Liver (tissue), 9 donors: ENCODE measurements around the gene GPR25. TPM values are rescaled to one million over a fixed set of nuclear protein-coding genes. Genes with fewer than 3 reads are reported as not detected.

Experiments
- DNase-seq: peaks from one replicate; pipeline ENCODE4 v3.0.0-alpha.2; 2017; ENCODE audit warnings: low spot score
- H3K27ac ChIP-seq, 2 donors: one replicate each; pipeline ENCODE4 v1.7.0; 2013; ENCODE audit warnings: inconsistent platforms in 2 of 2, low read length in 2 of 2, control low read depth in 1 of 2, low read depth in 1 of 2, mild to moderate bottlenecking in 1 of 2
- H3K27me3 ChIP-seq, 4 donors: one replicate each; pipeline versions ENCODE4 v1.6.1 to v1.7.0; 2013; ENCODE audit warnings: low read length in 3 of 4, inconsistent platforms in 1 of 4, mild to moderate bottlenecking in 1 of 4, moderate library complexity in 1 of 4; ENCODE audit not compliant: control insufficient read depth in 4 of 4, insufficient read depth in 4 of 4
- H3K36me3 ChIP-seq, 4 donors: one replicate each; pipeline versions ENCODE4 v1.6.1 to v1.7.0; 2013; ENCODE audit warnings: low read length in 3 of 4, mild to moderate bottlenecking in 3 of 4, low read depth in 1 of 4, moderate library complexity in 1 of 4; ENCODE audit not compliant: control insufficient read depth in 4 of 4, insufficient read depth in 3 of 4
- H3K4me1 ChIP-seq, 4 donors: one replicate each; pipeline versions ENCODE4 v1.6.1 to v1.7.0; 2013; ENCODE audit warnings: low read length in 3 of 4, mild to moderate bottlenecking in 3 of 4, moderate library complexity in 1 of 4; ENCODE audit not compliant: control insufficient read depth in 4 of 4, insufficient read depth in 4 of 4
- H3K4me3 ChIP-seq, 3 donors: one replicate each; pipeline versions ENCODE4 v1.6.1 to v1.7.0; 2013; ENCODE audit warnings: low read length in 3 of 3, control low read depth in 1 of 3, low read depth in 1 of 3, mild to moderate bottlenecking in 1 of 3
- H3K9ac ChIP-seq, 2 donors: one replicate each; pipeline ENCODE4 v1.7.0; 2013; ENCODE audit warnings: low read length in 2 of 2, mild to moderate bottlenecking in 2 of 2, moderate library complexity in 2 of 2, control low read depth in 1 of 2, low read depth in 1 of 2
- H3K9me3 ChIP-seq, 4 donors: one replicate each; pipeline versions ENCODE4 v1.6.1 to v1.7.0; 2013; ENCODE audit warnings: low read length in 3 of 4; ENCODE audit not compliant: control insufficient read depth in 4 of 4
- ATF3 ChIP-seq: IDR thresholded peaks from 2 replicates; pipeline ENCODE4 v1.6.1; 2016; ENCODE audit warnings: antibody characterized with exemption
- CTCF ChIP-seq: fragments of 150-350 bp; IDR thresholded peaks from 2 replicates; pipeline ENCODE4 v1.5.1; 2017; ENCODE audit warnings: improper control_type of control experiment, low read depth, low read length; ENCODE audit not compliant: missing input control
- FOXA1 ChIP-seq: IDR thresholded peaks from 2 replicates; pipeline ENCODE4 v1.6.1; 2016; ENCODE audit warnings: antibody characterized with exemption
- FOXA2 ChIP-seq: IDR thresholded peaks from 2 replicates; pipeline ENCODE4 v1.6.1; 2016; ENCODE audit warnings: antibody characterized with exemption
- GABPA ChIP-seq, 2 donors: IDR thresholded peaks in 1 of 2; conservative IDR thresholded peaks in 1 of 2; 2 replicates each; pipeline ENCODE4 v1.6.1; 2016; ENCODE audit warnings: antibody characterized with exemption in 2 of 2, mild to moderate bottlenecking in 1 of 2, moderate library complexity in 1 of 2
- HNF4A ChIP-seq, 2 donors: conservative IDR thresholded peaks; 2 replicates each; pipeline ENCODE4 v1.6.1; 2016; ENCODE audit warnings: antibody characterized with exemption in 2 of 2, mild to moderate bottlenecking in 2 of 2
- HNF4G ChIP-seq: IDR thresholded peaks from 2 replicates; pipeline ENCODE4 v1.6.1; 2016; ENCODE audit warnings: antibody characterized with exemption
- JUND ChIP-seq, 2 donors: IDR thresholded peaks; 2 replicates each; pipeline ENCODE4 v1.6.1; 2016; ENCODE audit warnings: antibody characterized with exemption in 2 of 2
- MAX ChIP-seq: IDR thresholded peaks from 2 replicates; pipeline ENCODE4 v1.6.1; 2016; ENCODE audit warnings: antibody characterized with exemption
- NR2F2 ChIP-seq: IDR thresholded peaks from 2 replicates; pipeline ENCODE4 v1.6.1; 2016; ENCODE audit warnings: antibody characterized with exemption
- RAD21 ChIP-seq, 2 donors: IDR thresholded peaks; 2 replicates each; pipeline ENCODE4 v1.6.1; 2016; ENCODE audit warnings: antibody characterized with exemption in 2 of 2, mild to moderate bottlenecking in 2 of 2
- REST ChIP-seq: IDR thresholded peaks from 2 replicates; pipeline ENCODE4 v1.6.1; 2016; ENCODE audit warnings: antibody characterized with exemption, mild to moderate bottlenecking
- RXRA ChIP-seq, 2 donors: IDR thresholded peaks; 2 replicates each; pipeline ENCODE4 v1.6.1; 2017 to 2018; ENCODE audit warnings: antibody characterized with exemption in 2 of 2, mild to moderate bottlenecking in 1 of 2
- SP1 ChIP-seq: IDR thresholded peaks from 2 replicates; pipeline ENCODE4 v1.6.1; 2018; ENCODE audit warnings: antibody characterized with exemption, mild to moderate bottlenecking
- TAF1 ChIP-seq: conservative IDR thresholded peaks from 2 replicates; pipeline ENCODE4 v1.6.1; 2016; ENCODE audit warnings: antibody characterized with exemption, mild to moderate bottlenecking
- YY1 ChIP-seq: IDR thresholded peaks from 2 replicates; pipeline ENCODE4 v1.6.1; 2016; ENCODE audit warnings: antibody characterized with exemption, mild to moderate bottlenecking
- ZBTB33 ChIP-seq: IDR thresholded peaks from 2 replicates; pipeline ENCODE4 v1.6.1; 2016; ENCODE audit warnings: antibody characterized with exemption
- WGBS: extraction: QIAGEN DNeasy Blood & Tissue Kit; methylation state at CpG from one replicate; pipeline ENCODE4 v1.1.7; 2013; 5-methylcytosine and 5-hydroxymethylcytosine counted together
- polyA plus RNA-seq, 2 donors: library from polyadenylated mRNA; stranded (reverse) in 1 of 2; unstranded in 1 of 2; fragments of 200-250 nt in 1 of 2; fragments of >200 nt in 1 of 2; fragmentation: Nextera tagmentation in 1 of 2; extraction: Ambion mirVana in 1 of 2; gene quantifications; one replicate each; pipeline versions ENCODE4 v1.2.1 to v1.2.3, GENCODE V29; 2013 to 2015
- total RNA-seq, 2 donors: library from RNA; depleted of rRNA; stranded (reverse); fragments of >200 nt; gene quantifications; one replicate each; pipeline ENCODE4 v1.2.3, GENCODE V29; 2014
- donor health status: healthy.
- donor health status: healthy.
- donor health status: healthy.
- donor health status: healthy.
- donor health status: healthy.

GPR25 gene
- total and polyA plus RNA-seq, 4 donors, result 0.08 to 0.13 TPM; not detected in 2

GRCh38 chr1:200880212-200880611 is 7.4 kb downstream of the GPR25 start:
- peaks cover 0 to 4% (median 0%) of the 10 kb centered on the region in 4 donors for H3K27me3 ChIP-seq
- TF ChIP-seq HNF4G, result no peak
- no peak overlapping the region for H3K4me3 ChIP-seq
- H3K27ac ChIP-seq, result no peak overlapping the region
- no peak for DNase-seq
- H3K36me3 ChIP-seq, result no peaks in the 10 kb centered on the region
- H3K4me1 ChIP-seq, result no peaks in the 10 kb centered on the region
- no peak overlapping the region for H3K9ac ChIP-seq
- 81% methylated on average over 3 of the region's 3 CpGs for WGBS
- no peaks in the 10 kb centered on the region for H3K9me3 ChIP-seq

GRCh38 chr1:200883118-200883517 is 10.3 kb downstream of the GPR25 start:
- H3K27me3 ChIP-seq, result peaks cover 0 to 2% (median 0%) of the 10 kb centered on the region in 4 donors
- H3K9ac ChIP-seq, result no peak overlapping the region
- H3K36me3 ChIP-seq, result no peaks in the 10 kb centered on the region
- H3K4me1 ChIP-seq, result peaks cover 0 to under 1% (median under 1%) of the 10 kb centered on the region in 4 donors
- no peak for DNase-seq
- no peak overlapping the region for H3K27ac ChIP-seq
- no peak overlapping the region for H3K4me3 ChIP-seq
- 97% methylated on average over 3 of the region's 3 CpGs for WGBS
- H3K9me3 ChIP-seq, result no peaks in the 10 kb centered on the region
- no peak for TF ChIP-seq TAF1
- TF ChIP-seq JUND (IDR thresholded peaks at IDR 0.05), result no peak
- no peak for TF ChIP-seq SP1
- no peak for TF ChIP-seq ATF3

GRCh38 chr1:200885623-200886402 is 13.0 kb downstream of the GPR25 start:
- no peak overlapping the region for H3K27ac ChIP-seq
- no peak for TF ChIP-seq RAD21 (IDR thresholded peaks at IDR 0.05)
- TF ChIP-seq GABPA (IDR thresholded peaks at IDR 0.05 in 1 of 2, conservative IDR thresholded peaks at IDR 0.05 in 1 of 2), result no peak
- TF ChIP-seq FOXA1, result no peak
- TF ChIP-seq ATF3, result no peak
- TF ChIP-seq TAF1, result no peak
- no peak for TF ChIP-seq MAX
- TF ChIP-seq HNF4G, result no peak
- TF ChIP-seq SP1, result no peak
- no peak for TF ChIP-seq REST
- no peak for TF ChIP-seq JUND (IDR thresholded peaks at IDR 0.05)
- TF ChIP-seq ZBTB33, result no peak
- no peak for TF ChIP-seq FOXA2
- TF ChIP-seq NR2F2, result no peak
- no peak for TF ChIP-seq RXRA (IDR thresholded peaks at IDR 0.05)
- TF ChIP-seq YY1, result no peak
- no peak for TF ChIP-seq CTCF
- no peak for TF ChIP-seq HNF4A (conservative IDR thresholded peaks at IDR 0.05)
- H3K4me3 ChIP-seq, result no peak overlapping the region
- H3K9ac ChIP-seq, result no peak overlapping the region
- H3K27me3 ChIP-seq, result no peaks in the 10 kb centered on the region
- no peak for DNase-seq
- WGBS, result 93% methylated on average over 6 of the region's 6 CpGs
- no peaks in the 10 kb centered on the region for H3K9me3 ChIP-seq
- peaks cover 0 to 9% (median 1%) of the 10 kb centered on the region in 4 donors for H3K4me1 ChIP-seq
- no peaks in the 10 kb centered on the region for H3K36me3 ChIP-seq
